GM19328 (cell line): ENCODE data around the gene PLA2G4B.

Experiments used
- ATAC-seq: cut with Tn5 transposase; IDR thresholded peaks from one replicate; pipeline ENCODE4 v1.9.1; 2021; ENCODE audit warnings: mild to moderate bottlenecking, moderate library complexity; ENCODE audit not compliant: unreplicated experiment

PLA2G4B gene

GRCh38 chr15:41806291-41807181 lies 32.1 kb upstream of the PLA2G4B start:
- ATAC-seq, result no peak

- ATAC-seq, result no peak
These were observed 29.5 kb upstream of the PLA2G4B start for GRCh38 chr15:41809121-41809520.

GRCh38 chr15:41809526-41810220 lies 29.0 kb upstream of the PLA2G4B start:
- ATAC-seq, result no peak

- ATAC-seq, result no peak
These were observed 27.8 kb upstream of the PLA2G4B start for GRCh38 chr15:41810651-41811431.

- no peak for ATAC-seq
These were observed 27.0 kb upstream of the PLA2G4B start for GRCh38 chr15:41811432-41812195.

- ATAC-seq, result no peak
These were observed 25.7 kb upstream of the PLA2G4B start for GRCh38 chr15:41812820-41813375.

- ATAC-seq, result no peak
These were observed 25.2 kb upstream of the PLA2G4B start for GRCh38 chr15:41813426-41813825.

GRCh38 chr15:41814534-41814933 lies 24.1 kb upstream of the PLA2G4B start:
- ATAC-seq, result no peak

- ATAC-seq, result no peak
These were observed 21.9 kb upstream of the PLA2G4B start for GRCh38 chr15:41816788-41817187.

GRCh38 chr15:41817327-41817726 lies 21.3 kb upstream of the PLA2G4B start:
- no peak for ATAC-seq

- ATAC-seq, result no peak
These were observed 20.9 kb upstream of the PLA2G4B start for GRCh38 chr15:41817781-41818180.

GRCh38 chr15:41819455-41820050 lies 19.1 kb upstream of the PLA2G4B start:
- ATAC-seq, result no peak

GRCh38 chr15:41820791-41821423 lies 17.7 kb upstream of the PLA2G4B start:
- ATAC-seq, result no peak

- no peak for ATAC-seq
These were observed 16.8 kb upstream of the PLA2G4B start for GRCh38 chr15:41821831-41822230.

GRCh38 chr15:41822471-41822870 lies 16.2 kb upstream of the PLA2G4B start:
- no peak for ATAC-seq

GRCh38 chr15:41822957-41823356 lies 15.7 kb upstream of the PLA2G4B start:
- no peak for ATAC-seq

GRCh38 chr15:41823502-41823901 lies 15.1 kb upstream of the PLA2G4B start:
- no peak for ATAC-seq

- no peak for ATAC-seq
These were observed 14.4 kb upstream of the PLA2G4B start for GRCh38 chr15:41824062-41824745.

GRCh38 chr15:41825145-41825544 lies 13.5 kb upstream of the PLA2G4B start:
- ATAC-seq, result no peak
